ENCODE data around the gene ZBTB21.

GRCh38 chr21:42049578-42050430, 39.6 kb upstream of the ZBTB21 start:
- TF ChIP-seq CTCF (IDR thresholded peaks at IDR 0.05): no peak
- no peak for TF ChIP-seq EP300 (IDR thresholded peaks at IDR 0.05)
- no peak for TF ChIP-seq POLR2AphosphoS5 (IDR thresholded peaks at IDR 0.05)
- no peak for TF ChIP-seq POLR2A (IDR thresholded peaks at IDR 0.05; ENCODE audit: low read depth)

Measured in esophagus muscularis mucosa (tissue), 4 donors.